OCI-LY3 (cell line): Measurements from ENCODE around the gene ROCK2.

Experiments used
- H2AFZ ChIP-seq: fragments of 200-600, 300-600 bp; shearing (Covaris generic); 2 replicates; pipeline ENCODE4 v1.6.0; 2014; ENCODE audit warnings: antibody characterized with exemption, low read depth, low read length
- H3K27ac ChIP-seq: fragments of 200-600, 300-600 bp; sonication (generic); 2 replicates; pipeline ENCODE4 v1.5.1; 2014; ENCODE audit warnings: mild to moderate bottlenecking, low read length, moderate library complexity, mixed read lengths
- H3K27me3 ChIP-seq: fragments of 200-600, 300-600 bp; sonication (generic); 2 replicates; pipeline ENCODE4 v1.6.1; 2014; ENCODE audit warnings: low read depth, low read length, mixed read lengths
- H3K36me3 ChIP-seq: fragments of 200-600, 300-600 bp; sonication (generic); replicated peaks from 2 replicates; pipeline ENCODE3; 2014; ENCODE audit warnings: low read depth, low read length, mixed read lengths
- H3K4me1 ChIP-seq: fragments of 300-600, 200-600 bp; sonication (generic); 2 replicates; pipeline ENCODE4 v1.6.1; 2014; ENCODE audit warnings: low read length, mixed read lengths
- H3K4me2 ChIP-seq: fragments of 200-600, 300-600 bp; sonication (generic); 2 replicates; pipeline ENCODE4 v1.6.1; 2014; ENCODE audit warnings: low read length, mixed read lengths
- H3K4me3 ChIP-seq: fragments of 300-600, 200-600 bp; sonication (generic); 2 replicates; pipeline ENCODE4 v1.5.1; 2014; ENCODE audit warnings: antibody characterized with exemption, mild to moderate bottlenecking, low read length, moderate library complexity
- H3K79me2 ChIP-seq: fragments of 300-600, 200-600 bp; shearing (Covaris generic); 2 replicates; pipeline ENCODE4 v1.6.1; 2014; ENCODE audit warnings: mild to moderate bottlenecking, low read length, mixed read lengths
- H3K9ac ChIP-seq: fragments of 300-600, 200-600 bp; shearing (Covaris generic); 2 replicates; pipeline ENCODE4 v1.6.0; 2014; ENCODE audit warnings: mild to moderate bottlenecking, low read length, moderate library complexity
- H3K9me3 ChIP-seq: fragments of 200-600, 300-600 bp; shearing (Covaris generic); 2 replicates; pipeline ENCODE4 v1.6.1; 2014; ENCODE audit warnings: low read length, mixed read lengths; ENCODE audit not compliant: insufficient read depth
- H4K20me1 ChIP-seq: fragments of 200-600, 300-600 bp; sonication (generic); 2 replicates; pipeline ENCODE4 v1.6.1; 2016; ENCODE audit warnings: low read length, mixed read lengths; ENCODE audit not compliant: insufficient read depth
- EZH2phosphoT487 ChIP-seq: fragments of 200-600 bp; shearing (Covaris generic); IDR thresholded peaks from 2 replicates; pipeline ENCODE4 v1.6.1; 2018; ENCODE audit warnings: antibody characterized with exemption, mixed run types, low read depth
- TF ChIP-seq, protein P1 (sequence below): fragments of 200-600, 300-600 bp; sonication (generic); IDR thresholded peaks from 2 replicates; pipeline ENCODE4 v1.5.1; 2014; ENCODE audit warnings: antibody characterized with exemption, low read length, low read depth

The ROCK2 gene

DNA sequence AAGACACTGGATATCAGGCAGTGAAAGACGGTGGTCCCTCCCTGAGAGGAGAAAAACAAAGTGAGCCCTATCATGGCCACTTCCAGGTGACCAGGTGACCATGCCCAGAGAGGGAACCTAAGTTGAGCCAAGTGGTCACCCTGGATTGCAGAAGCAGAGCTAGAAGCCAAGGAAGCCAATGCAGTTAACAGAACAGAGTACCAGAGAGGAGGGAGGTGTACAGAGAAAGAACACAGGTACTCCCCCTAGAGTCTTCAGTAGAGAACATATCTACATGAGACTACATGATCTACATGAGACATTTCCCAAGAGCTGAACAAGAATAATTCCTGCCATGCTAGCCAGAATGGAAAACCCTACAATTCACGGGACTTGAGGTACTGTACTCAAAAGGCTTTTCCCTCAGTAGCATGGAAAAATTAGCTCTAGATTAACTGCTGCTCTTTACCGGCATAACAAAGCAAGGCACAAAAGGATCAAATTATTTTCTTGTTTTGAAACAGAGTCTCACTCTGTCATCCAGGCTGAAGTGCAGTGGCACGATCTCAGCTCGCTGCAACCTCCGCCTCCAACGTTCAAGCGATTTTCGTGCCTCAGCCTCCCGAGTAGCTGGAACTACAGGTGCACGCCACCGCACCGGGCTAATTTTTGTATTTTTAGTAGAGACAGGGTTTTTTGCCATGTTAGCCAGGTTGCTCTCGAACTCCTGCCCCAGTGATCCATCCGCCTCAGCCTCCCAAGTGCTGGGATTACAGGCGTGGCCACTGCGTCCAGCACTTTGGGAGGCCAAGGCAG is 23.5 kb downstream of the ROCK2 start:
- TF ChIP-seq EZH2phosphoT487 = no peak
- TF ChIP-seq, protein P1, sequence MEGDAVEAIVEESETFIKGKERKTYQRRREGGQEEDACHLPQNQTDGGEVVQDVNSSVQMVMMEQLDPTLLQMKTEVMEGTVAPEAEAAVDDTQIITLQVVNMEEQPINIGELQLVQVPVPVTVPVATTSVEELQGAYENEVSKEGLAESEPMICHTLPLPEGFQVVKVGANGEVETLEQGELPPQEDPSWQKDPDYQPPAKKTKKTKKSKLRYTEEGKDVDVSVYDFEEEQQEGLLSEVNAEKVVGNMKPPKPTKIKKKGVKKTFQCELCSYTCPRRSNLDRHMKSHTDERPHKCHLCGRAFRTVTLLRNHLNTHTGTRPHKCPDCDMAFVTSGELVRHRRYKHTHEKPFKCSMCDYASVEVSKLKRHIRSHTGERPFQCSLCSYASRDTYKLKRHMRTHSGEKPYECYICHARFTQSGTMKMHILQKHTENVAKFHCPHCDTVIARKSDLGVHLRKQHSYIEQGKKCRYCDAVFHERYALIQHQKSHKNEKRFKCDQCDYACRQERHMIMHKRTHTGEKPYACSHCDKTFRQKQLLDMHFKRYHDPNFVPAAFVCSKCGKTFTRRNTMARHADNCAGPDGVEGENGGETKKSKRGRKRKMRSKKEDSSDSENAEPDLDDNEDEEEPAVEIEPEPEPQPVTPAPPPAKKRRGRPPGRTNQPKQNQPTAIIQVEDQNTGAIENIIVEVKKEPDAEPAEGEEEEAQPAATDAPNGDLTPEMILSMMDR = peak; percentile 40
- Histone ChIP-seq H3K9me3 (no peaks in the 10 kb centered on the region), H3K4me3 (no peak overlapping the region), H3K9ac (no peak overlapping the region), H4K20me1 (peaks cover 31% of the 10 kb centered on the region), H3K27me3 (no peaks in the 10 kb centered on the region), H3K27ac (no peak overlapping the region), H3K79me2 (peaks cover 58% of the 10 kb centered on the region), H3K4me2 (no peak overlapping the region), H3K4me1 (no peaks in the 10 kb centered on the region), H3K36me3 (no peaks in the 10 kb centered on the region), H2AFZ (no peak overlapping the region)

DNA sequence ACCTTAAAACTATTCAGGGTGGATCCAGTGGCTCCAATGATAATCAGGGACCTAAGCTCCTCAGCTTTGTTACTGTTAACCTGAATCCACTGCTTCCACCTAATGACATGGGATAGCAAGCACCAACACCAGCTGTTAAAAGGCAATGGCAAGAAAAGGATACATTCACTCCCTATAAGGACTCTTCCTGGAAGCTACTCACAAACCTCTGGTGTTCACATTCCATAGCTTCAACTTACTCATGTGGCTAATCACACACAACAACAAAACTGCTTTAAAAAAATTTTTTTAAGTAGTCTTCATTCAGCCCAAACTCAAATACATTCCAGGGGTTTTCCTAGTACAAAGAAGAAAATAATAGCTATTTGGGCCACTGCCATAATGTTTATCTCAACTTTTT is 24.5 kb downstream of the ROCK2 start:
- Histone ChIP-seq H3K27ac (no peak overlapping the region), H2AFZ (no peak overlapping the region), H3K36me3 (no peaks in the 10 kb centered on the region), H3K4me1 (peaks cover 3% of the 10 kb centered on the region), H3K9ac (no peak overlapping the region), H4K20me1 (peaks cover 25% of the 10 kb centered on the region), H3K4me3 (no peak overlapping the region), H3K79me2 (peaks cover 58% of the 10 kb centered on the region), H3K9me3 (no peaks in the 10 kb centered on the region), H3K27me3 (no peaks in the 10 kb centered on the region), H3K4me2 (no peak overlapping the region)
- TF ChIP-seq, protein P1 = no peak
- TF ChIP-seq EZH2phosphoT487 = no peak

DNA sequence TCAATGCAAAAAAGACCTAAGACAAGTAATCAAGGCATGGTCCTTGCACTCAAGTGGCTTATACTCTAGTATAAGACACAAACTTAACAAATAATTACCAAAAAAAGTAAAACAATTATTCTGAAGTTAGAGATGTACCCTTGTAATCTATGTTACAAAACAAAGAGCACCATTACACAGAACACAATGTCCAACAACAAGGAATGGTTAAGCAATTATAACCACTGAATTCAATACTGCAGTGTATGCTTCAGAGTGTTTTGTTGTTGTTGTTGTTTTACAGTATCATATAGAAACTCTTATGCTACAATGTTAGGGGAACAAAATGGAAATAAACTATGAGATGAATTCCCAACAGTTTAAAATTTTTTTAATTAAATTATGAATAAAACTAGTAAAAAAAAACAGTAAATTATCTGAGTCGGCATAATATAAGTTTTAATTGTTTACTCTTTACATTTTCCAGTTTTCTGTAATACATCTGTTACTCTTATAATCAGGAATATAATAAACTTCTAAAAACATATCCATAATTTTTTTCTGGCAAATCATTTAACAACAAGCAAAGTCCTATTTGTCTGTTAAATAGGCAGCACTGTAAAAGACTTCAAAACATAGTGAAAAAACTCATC is 29.2 kb downstream of the ROCK2 start:
- TF ChIP-seq EZH2phosphoT487 = no peak
- TF ChIP-seq, protein P1 = no peak
- Histone ChIP-seq H3K36me3 (no peaks in the 10 kb centered on the region), H3K27ac (peak overlapping the region; percentile 3; the same call in 1 of the 2 replicates), H3K4me3 (peak overlapping the region; percentile 30), H3K27me3 (no peaks in the 10 kb centered on the region), H3K9me3 (no peaks in the 10 kb centered on the region), H3K4me2 (peak overlapping the region; percentile 59), H3K9ac (no peak overlapping the region), H4K20me1 (peaks cover 10% of the 10 kb centered on the region), H3K4me1 (peaks cover 19% of the 10 kb centered on the region), H3K79me2 (peaks cover 58% of the 10 kb centered on the region), H2AFZ (no peak overlapping the region)

DNA sequence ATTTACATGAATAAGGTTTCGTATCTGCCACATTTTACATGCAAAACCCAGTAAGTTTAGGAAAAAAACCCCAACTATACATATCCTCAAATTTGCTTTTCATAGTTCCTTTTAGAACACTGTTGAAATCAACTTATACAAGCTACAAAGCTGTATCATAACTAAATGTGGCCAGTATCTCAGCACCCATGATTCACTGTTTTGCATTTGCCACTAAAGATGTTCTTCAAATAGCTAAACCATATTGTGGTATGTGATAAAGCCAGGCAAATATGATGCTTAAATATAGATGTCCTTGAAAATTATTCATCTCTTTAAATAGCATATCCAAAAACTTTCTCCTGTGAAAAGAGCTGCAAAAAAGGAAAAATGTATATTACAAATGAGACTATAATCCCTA is 29.9 kb downstream of the ROCK2 start:
- peaks cover 61% of the 10 kb centered on the region for H3K79me2 ChIP-seq
- H3K27me3 ChIP-seq = no peaks in the 10 kb centered on the region
- H3K4me1 ChIP-seq = peaks cover 19% of the 10 kb centered on the region
- H3K9ac ChIP-seq = no peak overlapping the region
- H4K20me1 ChIP-seq = peaks cover 9% of the 10 kb centered on the region; the same call in 1 of the 2 replicates
- no peaks in the 10 kb centered on the region for H3K9me3 ChIP-seq
- H3K4me3 ChIP-seq = peak overlapping the region; percentile 30
- H3K4me2 ChIP-seq = peak overlapping the region; percentile 59
- no peak for TF ChIP-seq EZH2phosphoT487
- TF ChIP-seq, protein P1 = no peak
- peak overlapping the region; percentile 3; the same call in 1 of the 2 replicates for H3K27ac ChIP-seq
- H3K36me3 ChIP-seq = no peaks in the 10 kb centered on the region
- H2AFZ ChIP-seq = no peak overlapping the region
